Astrocyte (in vitro differentiated cells and primary cell): ENCODE data around the gene ZBTB8OS.

Experiments used
- CTCF ChIP-seq: IDR thresholded peaks from 2 replicates; pipeline ENCODE4 v1.5.1; 2011; ENCODE audit warnings: low read depth, mild to moderate bottlenecking, inconsistent platforms, low read length, moderate library complexity; ENCODE audit not compliant: insufficient read depth
- EZH2 ChIP-seq: IDR thresholded peaks from 2 replicates; pipeline ENCODE4 v1.6.1; 2012; ENCODE audit warnings: mild to moderate bottlenecking, low read length, inconsistent platforms; ENCODE audit not compliant: insufficient read depth

DNA sequence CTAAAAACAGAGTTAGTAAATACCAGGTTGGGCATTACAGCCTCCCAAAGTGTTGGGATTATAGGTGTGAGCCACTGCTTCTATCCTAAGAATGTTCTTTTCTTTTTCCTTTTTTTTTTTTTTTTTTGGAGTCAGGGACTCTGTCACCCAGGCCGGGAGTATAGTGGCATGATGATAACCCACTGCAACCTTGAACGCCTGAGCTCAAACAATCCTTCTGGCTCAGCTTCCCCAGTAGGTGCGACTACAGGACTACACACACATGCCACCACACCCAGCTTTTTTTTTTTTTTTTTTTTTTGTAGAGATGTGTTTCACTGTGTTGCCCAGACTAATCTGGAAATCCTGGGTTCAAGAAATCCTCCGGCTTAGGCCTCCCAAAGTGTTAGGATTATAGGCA lies 5.9 kb downstream of the ZBTB8OS start:
- TF ChIP-seq CTCF (no peak), EZH2 (no peak)
